Right lobe of liver (tissue), 6 donors: ENCODE results near the gene GMPS. TPM values are rescaled to one million over a fixed set of nuclear protein-coding genes. Genes with fewer than 3 reads are reported as not detected.
"Not testable (repeated sequence)": the region's sequence is repeated elsewhere in the genome, so short reads cannot be mapped to it uniquely, and the experiment has no call there.

ENCODE experiments used
- ATAC-seq, 4 donors: fragments of 200-7000 bp; cut with Tn5 transposase; one replicate each; pipeline ENCODE4 v1.9.1; 2020; ENCODE audit warnings: mild to moderate bottlenecking in 4 of 4, moderate library complexity in 4 of 4
- DNase-seq, 3 donors: peaks; one replicate each; pipeline ENCODE4 v3.0.0-alpha.2; 2020
- H3K27ac ChIP-seq, 3 donors: fragments of 200-600 bp; one replicate each; pipeline ENCODE4 v1.8.0; 2022
- H3K27me3 ChIP-seq, 2 donors: fragments of 200-600 bp; one replicate each; pipeline ENCODE4 v1.8.0; 2022
- H3K36me3 ChIP-seq, 4 donors: fragments of 200-600 bp; sonication (generic) in 1 of 4; one replicate each; pipeline versions ENCODE4 v1.5.1 to v1.8.0; 2017 to 2022; ENCODE audit warnings: control low read depth in 1 of 4
- H3K4me1 ChIP-seq, 4 donors: fragments of 200-600 bp; sonication (generic) in 1 of 4; one replicate each; pipeline versions ENCODE4 v1.5.1 to v1.8.0; 2017 to 2022; ENCODE audit warnings: control low read depth in 1 of 4
- H3K4me3 ChIP-seq, 3 donors: fragments of 200-600 bp; one replicate each; pipeline ENCODE4 v1.8.0; 2022
- H3K9me3 ChIP-seq, 4 donors: fragments of 200-600 bp; sonication (generic) in 1 of 4; one replicate each; pipeline versions ENCODE4 v1.5.1 to v1.8.0; 2017 to 2022; ENCODE audit warnings: control low read depth in 1 of 4
- CTCF ChIP-seq, 4 donors: fragments of 200-600 bp in 3 of 4; fragments of 450-650 bp in 1 of 4; IDR thresholded peaks; one replicate each; pipeline versions ENCODE4 v1.5.1 to v1.8.0; 2016 to 2022; ENCODE audit warnings: antibody characterized with exemption in 4 of 4, mild to moderate bottlenecking in 2 of 4
- POLR2A ChIP-seq: fragments of 450-650 bp; IDR thresholded peaks from one replicate; pipeline ENCODE4 v1.6.1; 2017; ENCODE audit warnings: antibody characterized with exemption, mild to moderate bottlenecking
- WGBS: methylation state at CpG from one replicate; pipeline ENCODE4 v1.1.6; 2018; ENCODE audit warnings: low coverage, low lambda C conversion rate; ENCODE audit not compliant: insufficient coverage; ENCODE audit errors: missing lambda C conversion rate; 5-methylcytosine and 5-hydroxymethylcytosine counted together
- intact Hi-C, 2 donors: fragments of 100-400 bp; cut with DNase I; formaldehyde crosslinking; loops; one replicate each; pipeline versions ENCODE4 v1.11.2 to v1.14.1; 2022
- long read RNA-seq: library from polyadenylated mRNA; unstranded; transcript quantifications from one replicate; pipeline ENCODE4 v2.0.0, GENCODE V29; 2019
- total RNA-seq, 6 experiments: library from RNA; depleted of rRNA in 2 of 6; stranded (reverse); fragments of >200 nt in 2 of 6; fragmentation: NEBNext Ultra II Directional in 3 of 6; extraction: Animal tissue kit (Norgen Biotek cat#: 25700) in 3 of 6; gene quantifications; one replicate each; pipeline versions ENCODE4 v1.1.0 to v1.2.4, GENCODE V29; 2016 to 2023
- donor health status: DM: no; HTN: yes; CAD: no.
- donor health status: DM: no; HTN: no; CAD: no.
- donor health status: DM: no; HTN: no; CAD: no.
- donor health status: DM: no; HTN: yes; CAD: no.
- donor health status: DM: no; HTN: yes; CAD: no.

The GMPS gene
- 10 to 100 TPM; 13.3 to 24.3 (median 20.4) TPM for total RNA-seq
- long read RNA-seq, full-length matches to known transcripts: 2 of 4 reads
- long read RNA-seq, partial matches to known transcripts: 1 of 4 reads
- long read RNA-seq, other reads (novel, unspliced or antisense): 1 of 4 reads

GRCh38 chr3:155870133-155870944, at the start of gene GMPS:
Gene GMPS, plus strand, starts transcription at chr3:155870650. Its CDS starts 221 bp downstream, at chr3:155870871.
- Histone ChIP-seq H3K9me3 (no peaks in the 10 kb centered on the region), H3K27me3 (no peaks in the 10 kb centered on the region), H3K4me1 (peaks cover 0 to 10% (median 5%) of the 10 kb centered on the region in 4 donors), H3K4me3 (peak within 1 kb of the TSS; percentile 87 to 92 (median 90)), H3K36me3 (no peaks in the 10 kb centered on the region), H3K27ac (peak within 1 kb of the TSS; percentile 80 to 81 (median 81))
- peak; percentile 63 to 68 (median 66) for TF ChIP-seq CTCF (IDR thresholded peaks at IDR 0.05)
- TF ChIP-seq POLR2A: peak; percentile 75
- WGBS: 0% methylated on average over 11 of the region's 83 CpGs
- peak; percentile 96 to 98 (median 96) for ATAC-seq
- intact Hi-C loops: no loop called here
- DNase-seq: peak; percentile 97 to 98 (median 97)

GRCh38 chr3:155828490-155829098, 41.9 kb upstream of the GMPS start:
- H3K4me3 ChIP-seq, H3K27ac ChIP-seq, H3K27me3 ChIP-seq, H3K4me1 ChIP-seq, intact Hi-C loops, H3K9me3 ChIP-seq, ATAC-seq, DNase-seq: not testable (repeated sequence)
- 95% methylated on average over 9 of the region's 13 CpGs for WGBS
- H3K36me3 ChIP-seq: peaks cover 0 to 39% (median 7%) of the 10 kb centered on the region in 4 donors

DNA sequence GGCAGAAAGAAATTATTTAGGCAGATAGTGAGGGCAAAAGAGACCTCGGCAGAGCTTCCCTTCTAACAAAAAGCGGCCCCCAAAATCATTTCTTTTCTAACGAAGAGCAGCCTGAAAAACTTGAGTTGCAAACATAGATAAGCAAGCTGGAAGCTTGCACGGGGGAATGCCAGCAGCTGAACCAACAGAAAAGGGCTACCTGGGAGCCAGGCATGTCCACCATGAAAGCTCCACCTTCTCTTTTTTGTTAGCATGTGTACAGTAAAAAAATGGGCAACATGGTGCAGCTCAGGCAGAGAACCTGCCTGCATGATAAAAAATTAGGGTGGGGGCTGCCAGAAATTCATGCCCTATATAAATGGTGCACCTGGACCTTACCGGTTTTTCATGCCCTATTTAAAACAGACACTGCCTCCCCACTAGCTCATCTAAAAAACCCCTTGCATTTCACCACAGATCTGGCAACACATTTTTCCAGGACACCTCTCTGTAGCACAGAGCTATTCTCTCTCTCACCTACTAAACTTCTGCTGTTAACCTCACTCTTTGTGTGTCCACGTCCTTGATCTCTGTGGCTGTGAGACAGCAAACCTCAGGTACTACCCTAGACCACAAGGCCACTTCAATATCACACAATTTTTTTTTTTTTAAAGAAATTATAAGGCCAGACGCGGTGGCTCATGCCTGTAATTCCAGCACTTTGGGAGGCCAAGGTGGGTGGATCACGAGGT, 34.9 kb upstream of the GMPS start:
- Histone ChIP-seq H3K27ac (no peak overlapping the region), H3K27me3 (no peaks in the 10 kb centered on the region), H3K36me3 (peaks cover 0 to 22% (median 5%) of the 10 kb centered on the region in 4 donors), H3K9me3 (no peaks in the 10 kb centered on the region), H3K4me1 (no peaks in the 10 kb centered on the region), H3K4me3 (no peak overlapping the region)
- intact Hi-C loops: no loop called here
- no peak for ATAC-seq
- no peak for DNase-seq
- WGBS: 69% methylated on average over 6 of the region's 9 CpGs
- no peak for TF ChIP-seq CTCF (IDR thresholded peaks at IDR 0.05)
- TF ChIP-seq POLR2A: no peak

DNA sequence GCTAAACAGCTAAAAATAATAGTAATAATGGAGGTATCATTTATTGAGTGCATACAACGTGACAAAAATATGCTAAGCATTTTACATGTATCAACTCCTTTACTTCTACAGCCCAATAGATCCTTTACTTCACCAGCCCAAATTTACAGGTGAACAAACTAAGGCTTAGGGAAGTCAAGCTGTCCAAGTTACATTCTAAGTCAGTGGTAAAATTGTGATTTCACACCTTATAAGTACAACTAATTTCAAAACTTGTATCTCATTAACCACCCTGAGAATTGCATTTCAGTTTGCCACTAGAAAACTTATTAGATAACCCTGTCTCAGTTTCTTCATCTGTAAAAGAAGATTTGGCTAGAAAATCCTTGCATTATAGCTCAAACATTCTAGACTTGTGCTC, 26.9 kb upstream of the GMPS start:
- Histone ChIP-seq H3K9me3 (no peaks in the 10 kb centered on the region), H3K4me3 (no peak overlapping the region), H3K27me3 (no peaks in the 10 kb centered on the region), H3K36me3 (no peaks in the 10 kb centered on the region), H3K4me1 (no peaks in the 10 kb centered on the region), H3K27ac (no peak overlapping the region)
- TF ChIP-seq POLR2A (no peak), CTCF (IDR thresholded peaks at IDR 0.05) (no peak)
- ATAC-seq: no peak
- WGBS: 100% methylated on average over 1 of the region's 1 CpG
- DNase-seq: no peak
- intact Hi-C loops: no loop called here
